ENCODE data around the gene HNF1A.

The HNF1A gene

GRCh38 chr12:120994059-120994458, 15.7 kb downstream of the HNF1A start:
- Histone ChIP-seq H3K14ac (ENCODE audit: low read length) (peak overlapping the region; percentile 76), H3K27me3 (ENCODE audit: control insufficient read depth in 3 of 3, insufficient read depth in 3 of 3, low read depth in 1 of 3, low read length in 3 of 3) (peaks cover 0 to 3% (median 0%) of the 10 kb centered on the region in 3 experiments), H2BK120ac (ENCODE audit: low read depth, low read length) (no peak overlapping the region), H2BK15ac (ENCODE audit: low read length) (peak overlapping the region; percentile 46), H2AK5ac (ENCODE audit: low read depth, low read length) (no peak overlapping the region), H3K4me2 (ENCODE audit: insufficient read depth, low read length, poor library complexity, severe bottlenecking) (no peak overlapping the region), H3K36me3 (replicated peaks in 1 of 2; ENCODE audit: control insufficient read depth in 2 of 2, insufficient read depth in 2 of 2, low read length in 2 of 2) (no peaks in the 10 kb centered on the region), H3K79me1 (ENCODE audit: low read depth, low read length) (no peaks in the 10 kb centered on the region), H3K18ac (ENCODE audit: low read length) (no peak overlapping the region), H3K27ac (replicated peaks; ENCODE audit: low read length) (no peak overlapping the region), H2BK12ac (ENCODE audit: low read length) (no peak overlapping the region), H3K9ac (ENCODE audit: low read depth, low read length, poor library complexity) (no peak overlapping the region), H2BK5ac (ENCODE audit: low read length) (no peak overlapping the region), H4K8ac (ENCODE audit: low read depth, low read length) (no peak overlapping the region), H4K91ac (ENCODE audit: low read depth, low read length, poor library complexity) (no peak overlapping the region), H3K9me3 (replicated peaks in 1 of 2; ENCODE audit: control insufficient read depth in 2 of 2, insufficient read depth in 1 of 2, low read depth in 1 of 2, low read length in 2 of 2) (peaks cover 0 to 2% of the 10 kb centered on the region in 2 donors), H3K23ac (ENCODE audit: low read depth, low read length, poor library complexity) (peak overlapping the region; percentile 29), H3K4me1 (ENCODE audit: control insufficient read depth in 2 of 2, insufficient read depth in 1 of 2, low read depth in 1 of 2, low read length in 2 of 2) (no peaks in the 10 kb centered on the region), H2AFZ (ENCODE audit: low read length) (no peak overlapping the region), H3K4me3 (ENCODE audit: low read length in 2 of 2) (no peak overlapping the region), H3K4ac (ENCODE audit: low read length) (no peak overlapping the region)
- no peak for DNase-seq (ENCODE audit: low spot score)
- WGBS, 2 donors (ENCODE audit: extremely low coverage in 2 of 2, insufficient read length in 2 of 2, insufficient replicate concordance in 1 of 2) = no CpG with 5 or more reads among the region's 15 CpGs

DNA sequence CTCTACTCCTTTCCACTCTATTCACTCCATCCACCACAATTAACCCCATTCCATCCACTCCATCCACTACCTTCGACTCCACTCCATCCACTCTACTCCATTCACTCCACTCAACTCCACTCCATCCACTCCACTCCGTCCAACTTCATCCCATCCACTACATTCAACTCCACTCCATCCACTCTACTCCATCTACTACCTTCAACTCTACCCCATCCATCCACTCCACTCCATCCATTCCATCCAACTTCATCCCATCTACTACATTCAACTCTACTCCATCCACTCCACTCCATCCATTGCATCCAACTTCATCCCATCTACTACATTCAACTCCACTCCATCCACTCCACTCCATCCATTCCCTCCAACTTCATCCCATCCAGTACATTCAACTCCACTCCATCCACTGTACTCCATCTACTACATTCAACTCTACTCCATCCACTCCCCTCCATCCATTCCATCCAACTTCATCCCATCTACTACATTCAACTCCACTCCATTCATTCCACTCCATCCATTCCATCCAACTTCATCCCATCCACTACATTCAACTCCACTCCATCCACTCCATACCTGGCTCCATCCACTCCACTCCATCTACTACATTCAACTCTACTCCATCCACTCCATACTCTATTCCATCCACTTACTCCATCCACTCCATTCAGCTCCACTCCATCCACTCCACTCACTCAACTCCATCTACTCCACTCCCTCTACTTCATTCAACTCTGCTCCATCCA, 16.4 kb downstream of the HNF1A start:
- DNase-seq (ENCODE audit: low spot score) = no peak
- Histone ChIP-seq H3K4ac (ENCODE audit: low read length) (no peak overlapping the region), H3K9ac (ENCODE audit: low read depth, low read length, poor library complexity) (no peak overlapping the region), H3K4me3 (ENCODE audit: low read length in 2 of 2) (no peak overlapping the region), H2BK15ac (ENCODE audit: low read length) (peak overlapping the region; percentile 46), H2AK5ac (ENCODE audit: low read depth, low read length) (no peak overlapping the region), H3K18ac (ENCODE audit: low read length) (no peak overlapping the region), H2BK120ac (ENCODE audit: low read depth, low read length) (no peak overlapping the region), H3K14ac (ENCODE audit: low read length) (no peak overlapping the region), H3K36me3 (replicated peaks in 1 of 2; ENCODE audit: control insufficient read depth in 2 of 2, insufficient read depth in 2 of 2, low read length in 2 of 2) (no peaks in the 10 kb centered on the region), H3K4me2 (ENCODE audit: insufficient read depth, low read length, poor library complexity, severe bottlenecking) (no peak overlapping the region), H3K27ac (replicated peaks; ENCODE audit: low read length) (no peak overlapping the region), H2BK12ac (ENCODE audit: low read length) (no peak overlapping the region), H3K27me3 (ENCODE audit: control insufficient read depth in 3 of 3, insufficient read depth in 3 of 3, low read depth in 1 of 3, low read length in 3 of 3) (peaks cover 0 to 3% (median 0%) of the 10 kb centered on the region in 3 experiments), H2AFZ (ENCODE audit: low read length) (no peak overlapping the region), H3K23ac (ENCODE audit: low read depth, low read length, poor library complexity) (no peak overlapping the region), H4K8ac (ENCODE audit: low read depth, low read length) (no peak overlapping the region), H3K4me1 (ENCODE audit: control insufficient read depth in 2 of 2, insufficient read depth in 1 of 2, low read depth in 1 of 2, low read length in 2 of 2) (no peaks in the 10 kb centered on the region), H3K79me1 (ENCODE audit: low read depth, low read length) (no peaks in the 10 kb centered on the region), H3K9me3 (replicated peaks in 1 of 2; ENCODE audit: control insufficient read depth in 2 of 2, insufficient read depth in 1 of 2, low read depth in 1 of 2, low read length in 2 of 2) (peaks cover 0 to 2% of the 10 kb centered on the region in 2 donors), H2BK5ac (ENCODE audit: low read length) (no peak overlapping the region), H4K91ac (ENCODE audit: low read depth, low read length, poor library complexity) (no peak overlapping the region)
- WGBS, 2 donors (ENCODE audit: extremely low coverage in 2 of 2, insufficient read length in 2 of 2, insufficient replicate concordance in 1 of 2) = 98% methylated on average over 2 of the region's 2 CpGs; no CpG with 5 or more reads in 1 of the 2 donors

GRCh38 chr12:120996133-120996746, 17.9 kb downstream of the HNF1A start:
- whole genome bisulfite sequencing, 2 donors (ENCODE audit: extremely low coverage in 2 of 2, insufficient read length in 2 of 2, insufficient replicate concordance in 1 of 2) = no CpG with 5 or more reads among the region's 11 CpGs
- Histone ChIP-seq H3K18ac (ENCODE audit: low read length) (no peak overlapping the region), H2BK15ac (ENCODE audit: low read length) (no peak overlapping the region), H3K9me3 (replicated peaks in 1 of 2; ENCODE audit: control insufficient read depth in 2 of 2, insufficient read depth in 1 of 2, low read depth in 1 of 2, low read length in 2 of 2) (peaks cover 0 to 2% of the 10 kb centered on the region in 2 donors), H3K4me3 (ENCODE audit: low read length in 2 of 2) (peak overlapping the region in 1 of 2 donors; percentile 30), H3K4me1 (ENCODE audit: control insufficient read depth in 2 of 2, insufficient read depth in 1 of 2, low read depth in 1 of 2, low read length in 2 of 2) (no peaks in the 10 kb centered on the region), H4K91ac (ENCODE audit: low read depth, low read length, poor library complexity) (no peak overlapping the region), H3K27ac (replicated peaks; ENCODE audit: low read length) (no peak overlapping the region), H4K8ac (ENCODE audit: low read depth, low read length) (no peak overlapping the region), H2AK5ac (ENCODE audit: low read depth, low read length) (peak overlapping the region; percentile 37), H3K23ac (ENCODE audit: low read depth, low read length, poor library complexity) (peak overlapping the region; percentile 26), H2BK120ac (ENCODE audit: low read depth, low read length) (no peak overlapping the region), H2AFZ (ENCODE audit: low read length) (no peak overlapping the region), H3K4me2 (ENCODE audit: insufficient read depth, low read length, poor library complexity, severe bottlenecking) (no peak overlapping the region), H3K9ac (ENCODE audit: low read depth, low read length, poor library complexity) (peak overlapping the region; percentile 30), H3K27me3 (ENCODE audit: control insufficient read depth in 3 of 3, insufficient read depth in 3 of 3, low read depth in 1 of 3, low read length in 3 of 3) (peaks cover 0 to 3% (median 0%) of the 10 kb centered on the region in 3 experiments), H3K4ac (ENCODE audit: low read length) (no peak overlapping the region), H2BK12ac (ENCODE audit: low read length) (no peak overlapping the region), H3K14ac (ENCODE audit: low read length) (no peak overlapping the region), H2BK5ac (ENCODE audit: low read length) (no peak overlapping the region), H3K79me1 (ENCODE audit: low read depth, low read length) (no peaks in the 10 kb centered on the region), H3K36me3 (replicated peaks in 1 of 2; ENCODE audit: control insufficient read depth in 2 of 2, insufficient read depth in 2 of 2, low read length in 2 of 2) (no peaks in the 10 kb centered on the region)
- DNase-seq (ENCODE audit: low spot score) = no peak

- Histone ChIP-seq H3K27me3 (ENCODE audit: control insufficient read depth in 3 of 3, insufficient read depth in 3 of 3, low read depth in 1 of 3, low read length in 3 of 3) (peaks cover 0 to 3% (median 0%) of the 10 kb centered on the region in 3 experiments), H3K79me1 (ENCODE audit: low read depth, low read length) (no peaks in the 10 kb centered on the region), H3K4me2 (ENCODE audit: insufficient read depth, low read length, poor library complexity, severe bottlenecking) (no peak overlapping the region), H3K4me3 (ENCODE audit: low read length in 2 of 2) (no peak overlapping the region), H4K91ac (ENCODE audit: low read depth, low read length, poor library complexity) (peak overlapping the region; percentile 85), H3K14ac (ENCODE audit: low read length) (no peak overlapping the region), H3K27ac (replicated peaks; ENCODE audit: low read length) (no peak overlapping the region), H4K8ac (ENCODE audit: low read depth, low read length) (no peak overlapping the region), H2BK12ac (ENCODE audit: low read length) (no peak overlapping the region), H3K36me3 (replicated peaks in 1 of 2; ENCODE audit: control insufficient read depth in 2 of 2, insufficient read depth in 2 of 2, low read length in 2 of 2) (peaks cover 0 to 6% of the 10 kb centered on the region in 2 donors), H3K18ac (ENCODE audit: low read length) (peak overlapping the region; percentile 35), H3K4ac (ENCODE audit: low read length) (no peak overlapping the region), H3K23ac (ENCODE audit: low read depth, low read length, poor library complexity) (no peak overlapping the region), H2BK15ac (ENCODE audit: low read length) (no peak overlapping the region), H3K9ac (ENCODE audit: low read depth, low read length, poor library complexity) (no peak overlapping the region), H3K4me1 (ENCODE audit: control insufficient read depth in 2 of 2, insufficient read depth in 1 of 2, low read depth in 1 of 2, low read length in 2 of 2) (no peaks in the 10 kb centered on the region), H2BK120ac (ENCODE audit: low read depth, low read length) (peak overlapping the region; percentile 22), H2BK5ac (ENCODE audit: low read length) (no peak overlapping the region), H2AK5ac (ENCODE audit: low read depth, low read length) (peak overlapping the region; percentile 67), H3K9me3 (replicated peaks in 1 of 2; ENCODE audit: control insufficient read depth in 2 of 2, insufficient read depth in 1 of 2, low read depth in 1 of 2, low read length in 2 of 2) (peaks cover 0 to 2% of the 10 kb centered on the region in 2 donors), H2AFZ (ENCODE audit: low read length) (no peak overlapping the region)
- WGBS, 2 donors (ENCODE audit: extremely low coverage in 2 of 2, insufficient read length in 2 of 2, insufficient replicate concordance in 1 of 2) = no CpG with 5 or more reads among the region's 9 CpGs
- no peak for DNase-seq (ENCODE audit: low spot score)
Measured at GRCh38 chr12:120997448-120997847, 19.1 kb downstream of the HNF1A start.
